HEK293T (cell line): ENCODE measurements around the gene LGALS1.

ENCODE experiments used
- CTCF ChIA-PET: fragments of 350-600 bp; formaldehyde crosslinking; extraction: SDS; loops from one replicate; lab custom pipeline; 2021; ENCODE audit warnings: antibody characterized with exemption, inconsistent platforms; lab: Yijun Ruan, JAX
- POLR2A ChIA-PET: fragments of 350-600 bp; formaldehyde crosslinking; extraction: SDS; loops from one replicate; lab custom pipeline; 2020; ENCODE audit warnings: antibody characterized with exemption, inconsistent platforms; lab: Yijun Ruan, JAX
- DNase-seq: peaks from one replicate; pipeline ENCODE4 v3.0.0; 2012; ENCODE audit warnings: mixed read lengths; ENCODE audit errors: extremely low spot score
- ARNT ChIP-seq: fragments of 450-650 bp; IDR thresholded peaks from 2 replicates; pipeline ENCODE4 v1.6.1; 2017; ENCODE audit warnings: mild to moderate bottlenecking
- BHLHE40 ChIP-seq: fragments of 450-650 bp; IDR thresholded peaks from 2 replicates; pipeline ENCODE4 v1.6.1; 2016; ENCODE audit warnings: mild to moderate bottlenecking, moderate library complexity, borderline replicate concordance
- CTBP1 ChIP-seq: fragments of 450-650 bp; IDR thresholded peaks from 2 replicates; pipeline ENCODE4 v1.6.1; 2016; ENCODE audit warnings: borderline replicate concordance
- ELF4 ChIP-seq: fragments of 450-650 bp; IDR thresholded peaks from 2 replicates; pipeline ENCODE4 v1.6.1; 2017; ENCODE audit warnings: antibody characterized with exemption
- FOXA1 ChIP-seq: fragments of 450-650 bp; IDR thresholded peaks from 2 replicates; pipeline ENCODE4 v1.6.1; 2016; ENCODE audit warnings: mild to moderate bottlenecking
- FOXK2 ChIP-seq: fragments of 450-650 bp; IDR thresholded peaks from 2 replicates; pipeline ENCODE4 v1.6.1; 2016; ENCODE audit warnings: mild to moderate bottlenecking
- FOXM1 ChIP-seq: fragments of 450-650 bp; IDR thresholded peaks from 2 replicates; pipeline ENCODE4 v1.6.1; 2017; ENCODE audit warnings: mild to moderate bottlenecking, borderline replicate concordance
- HDGF ChIP-seq: fragments of 450-650 bp; IDR thresholded peaks from 2 replicates; pipeline ENCODE4 v1.6.1; 2017; ENCODE audit warnings: antibody characterized with exemption, borderline replicate concordance
- L3MBTL2 ChIP-seq: fragments of 450-650 bp; conservative IDR thresholded peaks from 2 replicates; pipeline ENCODE4 v1.6.1; 2016; ENCODE audit warnings: mild to moderate bottlenecking
- LEF1 ChIP-seq: fragments of 450-650 bp; IDR thresholded peaks from 2 replicates; pipeline ENCODE4 v1.6.1; 2017; ENCODE audit warnings: mild to moderate bottlenecking, borderline replicate concordance
- NFRKB ChIP-seq: fragments of 450-650 bp; IDR thresholded peaks from 2 replicates; pipeline ENCODE4 v1.6.1; 2016; ENCODE audit warnings: mild to moderate bottlenecking, moderate library complexity
- SP1 ChIP-seq: fragments of 450-650 bp; IDR thresholded peaks from 2 replicates; pipeline ENCODE4 v1.6.1; 2017
- SUZ12 ChIP-seq: fragments of 450-650 bp; IDR thresholded peaks from 2 replicates; pipeline ENCODE4 v1.6.1; 2016; ENCODE audit warnings: mild to moderate bottlenecking
- TARDBP ChIP-seq: fragments of 450-650 bp; IDR thresholded peaks from 2 replicates; pipeline ENCODE4 v1.6.1; 2016
- ZNF384 ChIP-seq: fragments of 450-650 bp; IDR thresholded peaks from 2 replicates; pipeline ENCODE4 v1.6.1; 2016
- TF ChIP-seq, protein P1 (sequence below): fragments of 450-650 bp; IDR thresholded peaks from 2 replicates; pipeline ENCODE4 v1.6.1; 2016

Gene LGALS1

DNA sequence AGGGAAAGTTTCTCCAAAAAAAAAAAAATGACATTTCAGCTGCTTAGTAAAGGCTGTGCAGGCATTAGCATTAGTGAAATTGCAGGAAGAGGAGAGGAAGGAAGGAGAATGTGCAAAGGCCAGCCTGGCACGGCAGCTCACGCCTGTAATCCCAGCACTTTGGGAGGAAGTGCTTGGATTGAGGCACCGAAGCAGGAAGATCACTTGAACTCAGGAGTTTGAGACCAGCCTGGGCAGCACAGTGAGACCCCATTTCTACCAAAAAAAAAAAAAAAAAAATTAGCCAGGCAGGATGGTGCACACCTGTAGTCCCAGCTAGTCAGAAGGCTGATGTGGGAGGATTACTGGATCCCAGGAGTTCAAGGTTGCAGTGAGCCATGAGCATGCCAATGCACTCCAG, 29.2 kb downstream of the LGALS1 start:
- ChIA-PET POLR2A (no interaction called here), CTCF (interaction anchor here (0.7 kb wide), 1 partner anchor 10 kb away, joined by 3 read pairs; no protein-coding TSS in a partner anchor)
- no peak for DNase-seq

DNA sequence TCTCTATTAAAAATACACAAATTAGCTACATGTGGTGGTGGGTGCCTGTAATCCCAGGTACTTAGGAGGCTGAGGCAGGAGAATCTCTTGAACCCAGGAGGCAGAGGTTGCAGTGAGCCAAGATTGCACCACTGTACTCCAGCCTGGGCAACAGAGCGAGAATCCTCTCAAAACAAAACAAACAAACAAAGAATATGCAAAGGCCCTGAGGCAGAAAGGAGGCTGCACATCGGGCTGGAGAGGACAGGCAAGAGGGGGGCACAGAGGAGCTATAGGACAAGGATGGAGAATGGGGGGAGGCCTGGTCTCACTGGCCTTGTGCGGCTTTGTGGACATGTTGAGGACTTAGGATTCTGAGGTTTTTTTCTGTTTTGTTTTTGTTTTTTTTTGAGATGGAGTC, 29.8 kb downstream of the LGALS1 start:
- ChIA-PET POLR2A (no interaction called here), CTCF (interaction anchor here (0.7 kb wide), 1 partner anchor 10 kb away, joined by 3 read pairs; no protein-coding TSS in a partner anchor)
- TF ChIP-seq SUZ12: no peak
- no peak for DNase-seq

More for the DNA sequence above, 29.2 kb downstream of the LGALS1 start:
- no peak for TF ChIP-seq SP1
- TF ChIP-seq ZNF384: 0 out of 2 replicates have a peak, but pooled peaks have one; percentile 20
- no peak for TF ChIP-seq ELF4
- no peak for TF ChIP-seq SUZ12
- no peak for TF ChIP-seq FOXA1
- TF ChIP-seq, protein P1, sequence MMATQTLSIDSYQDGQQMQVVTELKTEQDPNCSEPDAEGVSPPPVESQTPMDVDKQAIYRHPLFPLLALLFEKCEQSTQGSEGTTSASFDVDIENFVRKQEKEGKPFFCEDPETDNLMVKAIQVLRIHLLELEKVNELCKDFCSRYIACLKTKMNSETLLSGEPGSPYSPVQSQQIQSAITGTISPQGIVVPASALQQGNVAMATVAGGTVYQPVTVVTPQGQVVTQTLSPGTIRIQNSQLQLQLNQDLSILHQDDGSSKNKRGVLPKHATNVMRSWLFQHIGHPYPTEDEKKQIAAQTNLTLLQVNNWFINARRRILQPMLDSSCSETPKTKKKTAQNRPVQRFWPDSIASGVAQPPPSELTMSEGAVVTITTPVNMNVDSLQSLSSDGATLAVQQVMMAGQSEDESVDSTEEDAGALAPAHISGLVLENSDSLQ: no peak
- TF ChIP-seq FOXM1: no peak
- no peak for TF ChIP-seq ARNT

DNA sequence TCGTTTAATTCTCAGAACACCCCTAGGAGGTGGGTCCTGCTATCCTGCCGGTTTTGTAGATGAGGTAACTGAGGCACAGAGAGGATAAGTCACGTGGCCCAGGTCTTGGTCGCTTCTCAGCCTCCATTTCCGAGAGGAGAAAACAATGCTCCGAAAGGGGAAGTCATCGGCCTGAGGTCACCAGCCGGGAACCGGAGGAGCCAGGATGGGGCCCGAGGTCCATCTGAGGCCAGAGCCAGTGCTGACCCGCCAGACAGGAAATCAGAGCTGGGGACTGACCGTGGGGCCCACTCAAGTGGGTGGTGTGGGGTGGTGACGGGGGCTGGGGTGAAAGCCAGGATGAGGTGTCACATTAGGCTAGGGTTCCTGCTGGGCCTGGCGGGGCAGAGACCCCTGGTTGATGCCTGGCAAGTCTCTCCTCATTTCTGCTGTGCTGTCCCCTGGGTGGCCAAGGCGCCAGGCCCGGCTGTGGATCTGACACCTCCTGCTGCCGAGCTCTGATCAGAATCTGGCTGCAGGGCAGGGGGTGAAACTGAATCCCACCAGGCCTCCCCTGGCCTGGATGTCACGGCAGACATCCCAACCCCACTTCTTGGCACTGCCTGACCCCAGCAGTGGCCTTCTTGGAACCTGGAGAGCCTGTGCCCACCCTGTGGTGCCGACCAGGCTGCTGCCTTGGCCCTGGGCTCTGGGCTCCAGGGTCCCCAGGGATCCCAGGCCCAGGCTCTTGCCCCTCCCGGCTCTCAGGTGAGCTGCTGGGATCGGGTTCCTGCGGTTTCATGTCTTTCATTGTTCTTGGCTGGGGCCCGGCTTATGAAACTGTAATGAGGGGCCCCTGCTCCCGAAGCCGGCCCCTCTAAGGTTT, 33.4 kb downstream of the LGALS1 start:
- DNase-seq: no peak
- POLR2A ChIA-PET: no interaction called here
- CTCF ChIA-PET: interaction anchor here (0.6 kb wide), 1 partner anchor 65 kb away, joined by 3 read pairs; no protein-coding TSS in a partner anchor
- TF ChIP-seq HDGF: no peak
- TF ChIP-seq FOXK2: no peak
- TF ChIP-seq BHLHE40: no peak
- TF ChIP-seq SP1: no peak
- TF ChIP-seq SUZ12: no peak
- TF ChIP-seq, protein P1: no peak
- no peak for TF ChIP-seq ARNT
- no peak for TF ChIP-seq FOXM1

DNA sequence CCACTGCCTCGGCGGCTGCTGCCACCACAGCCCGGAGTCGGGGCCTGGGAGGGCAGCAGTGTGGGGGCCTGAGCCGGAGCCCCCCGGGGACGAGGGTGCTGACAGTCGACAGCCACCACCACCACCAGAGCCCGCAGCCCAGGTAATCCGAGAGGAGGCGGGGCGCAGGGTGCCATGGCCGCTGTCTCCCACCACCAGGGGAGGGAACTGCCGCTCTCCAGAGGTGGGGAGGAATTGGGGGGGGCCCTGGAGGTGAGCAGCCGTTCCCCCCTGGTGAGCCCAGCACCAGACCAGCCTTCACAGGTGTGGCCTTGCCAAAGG, 34.0 kb downstream of the LGALS1 start:
- ChIA-PET POLR2A (no interaction called here), CTCF (no interaction called here)
- DNase-seq: no peak
- TF ChIP-seq FOXA1: no peak
- no peak for TF ChIP-seq FOXM1
- TF ChIP-seq ARNT: no peak

DNA sequence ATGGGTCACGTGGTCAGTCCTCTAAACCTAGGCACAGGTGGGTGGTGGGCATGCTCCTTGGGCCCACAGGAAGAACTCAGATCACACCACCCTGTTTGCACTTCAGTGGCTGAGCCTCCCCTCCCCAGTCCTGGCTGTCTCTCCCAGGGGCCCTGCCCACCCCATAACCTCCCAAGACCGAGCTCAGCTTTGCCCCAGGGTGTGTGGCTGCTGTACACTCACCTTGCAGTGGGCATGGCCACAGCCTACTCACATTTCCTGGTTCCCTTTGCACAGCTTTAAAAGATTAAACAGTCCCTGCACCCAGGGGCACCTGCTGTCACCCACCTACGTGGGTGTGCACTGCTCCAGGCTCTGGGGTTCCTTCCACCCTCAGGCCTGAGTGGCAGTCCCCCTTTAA, 35.2 kb downstream of the LGALS1 start:
- no peak for DNase-seq
- ChIA-PET CTCF (no interaction called here), POLR2A (no interaction called here)
- no peak for TF ChIP-seq SUZ12
- TF ChIP-seq LEF1: no peak
- TF ChIP-seq FOXK2: no peak
- no peak for TF ChIP-seq NFRKB
- TF ChIP-seq HDGF: no peak
- TF ChIP-seq ELF4: no peak
- TF ChIP-seq CTBP1: no peak
- TF ChIP-seq BHLHE40: no peak
- no peak for TF ChIP-seq FOXM1
- no peak for TF ChIP-seq ARNT
- TF ChIP-seq L3MBTL2: no peak
- TF ChIP-seq TARDBP: no peak
- no peak for TF ChIP-seq SP1
- TF ChIP-seq, protein P1: no peak
- no peak for TF ChIP-seq ZNF384
- no peak for TF ChIP-seq FOXA1

DNA sequence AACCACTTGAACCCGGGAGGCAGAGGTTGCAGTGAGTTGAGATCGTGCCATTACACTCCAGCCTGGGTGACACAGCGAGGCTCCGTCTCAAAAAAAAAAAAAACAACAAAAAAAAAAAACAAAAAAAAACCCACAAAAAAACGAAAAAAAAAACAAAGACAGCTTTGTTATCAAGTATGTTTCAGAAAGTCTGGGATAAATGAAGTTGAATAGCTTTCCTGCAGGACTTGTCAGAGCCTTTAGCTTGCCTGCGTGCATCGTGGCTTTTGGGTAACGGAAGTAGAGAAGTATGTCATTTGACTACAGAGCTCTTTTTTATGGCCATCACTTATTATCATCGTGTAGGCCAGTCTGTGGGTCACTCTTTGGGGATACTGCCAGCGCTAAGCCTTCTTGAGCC, 36.1 kb downstream of the LGALS1 start:
- DNase-seq: no peak
- TF ChIP-seq L3MBTL2 (no peak), FOXK2 (no peak), ZNF384 (no peak), ARNT (no peak), LEF1 (no peak), FOXM1 (no peak), CTBP1 (no peak), FOXA1 (no peak), SUZ12 (no peak), BHLHE40 (no peak), HDGF (no peak), TARDBP (no peak), ELF4 (no peak), SP1 (no peak), NFRKB (no peak)
- TF ChIP-seq, protein P1: no peak
- CTCF ChIA-PET: interaction anchor here (1.0 kb wide), 1 partner anchor 68 kb away, joined by 3 read pairs; no protein-coding TSS in a partner anchor
- POLR2A ChIA-PET: no interaction called here
